ENCODE measurements around the gene SPATS2.
"Not testable (repeated sequence)": the region's sequence is repeated elsewhere in the genome, so short reads cannot be mapped to it uniquely, and the experiment has no call there.

Gene SPATS2

DNA sequence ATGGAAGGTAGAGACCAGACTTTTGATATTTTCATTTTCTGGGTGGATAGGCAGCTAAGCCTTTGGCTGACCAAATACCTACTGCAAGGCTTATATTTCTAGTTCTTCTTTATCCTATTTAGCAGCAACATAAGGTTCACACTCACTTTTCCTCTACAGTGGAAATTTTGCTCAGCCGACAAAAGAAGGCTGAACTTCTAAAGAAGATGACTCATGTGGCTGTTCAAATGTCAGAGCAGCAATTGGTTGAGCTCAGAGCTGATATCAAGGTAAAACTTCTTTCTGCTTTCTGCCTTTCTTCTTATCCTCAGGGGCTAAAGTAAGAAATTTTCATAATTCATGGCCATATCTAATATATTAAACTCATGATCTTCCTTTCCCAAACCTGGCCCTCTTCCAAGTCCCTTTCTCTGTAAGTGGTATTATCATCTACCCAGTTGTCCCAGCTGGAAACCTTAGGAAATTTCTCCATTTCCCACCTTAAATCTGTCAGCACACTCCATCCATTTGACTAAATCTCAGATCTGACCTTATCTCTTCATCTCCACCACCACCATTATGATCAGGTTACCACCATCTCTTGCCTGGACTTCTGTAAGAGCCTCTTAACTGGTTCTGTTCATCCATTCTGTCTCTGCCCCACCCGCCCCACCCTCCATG is 151.8 kb downstream of the SPATS2 start:
- DNase-seq (ENCODE audit: low read depth) = no peak

DNA sequence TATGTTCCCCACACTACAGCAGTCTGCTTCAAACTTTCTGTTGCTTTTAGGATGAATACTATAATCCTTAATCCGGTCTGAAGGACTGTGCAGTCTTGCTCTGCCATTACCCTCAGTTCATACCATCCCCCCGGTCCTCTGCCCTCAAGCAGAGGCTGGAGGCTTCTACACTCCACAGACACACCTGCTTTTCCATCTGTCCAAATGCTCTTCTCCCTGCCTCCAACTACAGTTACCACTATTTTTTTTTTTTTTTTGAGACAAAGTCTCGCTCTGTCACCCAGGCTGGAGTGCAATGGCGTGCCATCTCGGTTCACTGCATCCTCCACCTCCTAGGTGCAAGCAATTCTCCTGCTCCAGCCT is 152.3 kb downstream of the SPATS2 start:
- DNase-seq (ENCODE audit: low read depth) = no peak

DNA sequence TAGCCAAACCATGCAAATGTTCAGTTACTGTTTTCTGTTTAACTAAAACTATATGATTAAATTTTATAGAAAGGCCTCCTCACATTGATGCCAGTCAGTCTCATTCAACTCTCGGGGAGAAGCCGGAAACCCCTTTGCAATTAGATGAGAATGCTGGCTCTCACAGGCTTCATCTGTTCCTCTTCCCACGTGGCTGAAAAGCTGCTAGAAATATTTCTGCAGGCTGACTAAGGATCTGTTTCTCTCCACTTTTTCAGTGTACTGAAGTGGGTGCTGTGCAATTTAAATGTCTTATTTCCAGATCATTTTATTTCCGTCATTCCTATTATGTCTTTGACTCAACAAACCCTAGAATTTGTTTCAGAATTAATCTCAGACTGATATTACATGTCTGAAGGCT is 154.1 kb downstream of the SPATS2 start:
- no peak for DNase-seq (ENCODE audit: low read depth)

DNA sequence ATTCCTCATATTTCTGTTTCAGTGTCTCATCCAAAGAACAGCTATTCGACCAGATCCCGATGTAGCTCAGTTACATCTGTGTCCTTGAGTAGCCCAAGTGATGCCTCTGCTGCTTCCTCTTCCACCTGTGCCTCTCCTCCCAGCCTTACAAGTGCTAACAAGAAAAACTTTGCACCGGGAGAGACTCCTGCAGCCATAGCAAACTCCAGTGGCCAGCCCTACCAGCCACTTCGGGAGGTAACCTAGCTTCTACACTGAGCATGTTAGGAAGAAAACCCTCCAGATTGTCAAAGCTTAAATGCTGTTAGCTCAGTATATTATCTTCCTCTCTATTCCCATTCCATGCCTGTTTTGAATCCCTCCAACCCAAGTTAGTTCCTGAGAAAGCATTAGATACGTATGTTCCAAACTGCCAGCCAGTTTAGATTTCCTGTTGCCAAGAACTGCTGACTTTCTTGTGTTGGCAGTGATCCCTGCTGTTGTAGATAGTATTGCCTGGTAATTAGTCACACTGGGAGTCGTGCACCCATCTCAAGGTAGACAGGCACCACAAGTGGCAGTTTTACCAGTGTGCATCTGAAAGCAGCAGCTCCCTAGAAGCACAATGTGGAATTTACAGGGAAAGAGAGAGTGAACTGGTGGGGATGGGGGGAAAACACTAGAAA is 157.5 kb downstream of the SPATS2 start:
- DNase-seq (ENCODE audit: low read depth) = no peak

DNA sequence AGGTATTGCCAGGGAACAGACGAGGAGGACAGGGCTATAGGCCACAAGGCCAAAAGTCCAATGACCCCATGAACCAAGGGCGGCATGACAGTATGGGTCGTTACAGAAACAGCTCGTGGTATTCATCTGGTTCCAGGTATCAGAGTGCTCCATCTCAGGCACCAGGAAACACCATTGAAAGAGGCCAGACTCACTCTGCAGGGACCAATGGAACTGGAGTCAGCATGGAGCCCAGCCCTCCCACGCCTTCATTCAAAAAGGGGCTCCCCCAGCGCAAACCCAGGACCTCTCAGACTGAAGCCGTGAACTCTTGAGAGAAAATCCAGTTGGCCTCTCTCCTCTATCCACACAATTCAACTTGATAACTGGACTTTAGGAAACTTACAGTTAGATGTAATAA is 158.7 kb downstream of the SPATS2 start:
- DNase-seq (ENCODE audit: low read depth) = no peak

DNA sequence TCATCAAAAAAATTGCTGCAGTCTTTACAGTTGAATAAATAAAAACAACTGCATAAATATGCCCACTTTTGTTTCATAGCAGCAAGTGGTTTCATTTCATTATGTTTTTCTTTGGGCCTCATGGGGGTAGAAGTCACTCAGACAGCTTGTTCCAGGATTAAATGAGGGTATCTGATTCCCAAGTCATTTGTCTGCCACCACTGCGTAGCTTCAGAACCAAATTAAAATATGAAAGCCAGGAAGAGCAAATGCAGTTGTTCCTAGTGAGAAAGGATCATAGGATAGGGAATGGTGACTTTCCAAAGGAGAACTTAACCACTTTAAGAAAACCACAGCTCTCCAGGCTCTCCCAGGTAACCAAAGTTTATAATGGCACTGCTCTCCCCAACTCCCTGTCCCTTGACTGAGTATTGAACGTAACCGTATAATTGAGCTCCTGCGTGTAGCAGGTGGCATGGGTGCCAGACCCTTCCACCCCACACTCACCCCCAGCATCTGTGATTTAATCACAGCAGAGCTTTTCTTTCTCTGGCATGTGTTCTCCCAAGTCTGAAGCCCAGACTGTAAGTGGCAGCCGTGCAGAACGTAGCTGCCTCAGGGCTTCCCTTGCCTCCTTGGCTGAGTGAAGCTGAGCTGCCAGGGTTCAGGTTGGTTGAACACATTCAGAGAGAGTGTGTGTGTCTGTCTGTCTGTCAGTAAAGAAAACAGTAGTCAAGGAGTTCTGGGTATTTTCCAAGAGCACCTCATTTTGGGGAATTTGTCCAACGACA is 160.3 kb downstream of the SPATS2 start:
- DNase-seq (ENCODE audit: low read depth) = no peak

DNA sequence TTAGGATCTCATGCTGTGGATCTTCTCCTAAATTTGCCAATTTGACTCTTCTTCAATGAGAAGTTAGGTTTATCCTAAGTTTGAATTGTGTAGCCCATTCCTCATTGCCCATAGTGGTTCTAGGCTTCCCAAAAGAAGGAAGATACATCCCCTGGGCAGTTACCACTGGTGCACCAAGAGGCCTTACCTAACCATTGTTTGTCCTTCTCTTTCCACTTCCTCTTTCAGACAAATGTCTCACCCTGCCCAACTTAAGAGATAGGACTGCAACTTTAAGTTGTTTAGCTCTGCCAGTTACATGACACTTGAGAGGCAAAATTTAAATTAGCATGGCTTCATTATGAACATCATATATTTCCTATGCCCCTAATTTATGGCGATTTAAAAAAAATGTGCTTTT is 162.2 kb downstream of the SPATS2 start:
- DNase-seq (ENCODE audit: low read depth) = no peak

DNA sequence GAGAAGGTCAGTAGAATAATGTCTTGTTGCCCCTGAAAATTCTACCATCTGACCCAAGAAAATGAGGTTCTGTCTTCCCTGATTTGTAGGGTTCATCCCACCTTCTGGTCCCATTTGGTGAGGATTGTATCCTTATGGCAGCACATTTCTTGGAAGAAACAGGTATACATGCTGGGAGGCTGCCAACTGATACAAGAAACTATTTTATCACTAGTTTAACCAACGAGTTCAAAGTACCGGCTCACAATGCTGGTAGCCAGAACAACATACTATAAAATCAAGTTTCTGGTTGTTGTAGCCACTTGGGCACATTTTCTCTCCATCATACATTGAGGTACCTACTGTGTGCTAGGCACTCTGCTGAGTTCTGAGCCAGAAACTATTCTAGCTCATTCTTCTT is 164.5 kb downstream of the SPATS2 start:
- DNase-seq (ENCODE audit: low read depth) = no peak

DNA sequence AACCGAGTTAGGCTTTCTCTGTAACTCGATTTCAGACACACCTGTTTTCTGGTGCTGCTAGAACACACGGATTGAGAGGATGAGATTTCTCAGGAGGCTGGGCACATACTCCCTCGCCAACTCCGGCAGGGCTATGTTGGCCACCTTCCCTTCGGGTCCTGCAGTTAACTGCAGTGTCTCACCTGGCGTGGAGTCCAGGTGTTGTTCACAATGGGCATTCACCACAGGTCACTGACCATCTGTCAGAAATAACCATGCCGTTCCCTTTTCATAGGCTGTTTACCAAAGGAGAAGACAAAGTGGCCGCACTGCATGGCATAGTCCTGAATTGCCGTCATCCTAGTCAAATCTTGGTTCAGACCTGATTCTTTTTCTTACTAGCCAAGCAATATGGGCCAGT is 166.1 kb downstream of the SPATS2 start:
- DNase-seq (ENCODE audit: low read depth) = no peak

DNA sequence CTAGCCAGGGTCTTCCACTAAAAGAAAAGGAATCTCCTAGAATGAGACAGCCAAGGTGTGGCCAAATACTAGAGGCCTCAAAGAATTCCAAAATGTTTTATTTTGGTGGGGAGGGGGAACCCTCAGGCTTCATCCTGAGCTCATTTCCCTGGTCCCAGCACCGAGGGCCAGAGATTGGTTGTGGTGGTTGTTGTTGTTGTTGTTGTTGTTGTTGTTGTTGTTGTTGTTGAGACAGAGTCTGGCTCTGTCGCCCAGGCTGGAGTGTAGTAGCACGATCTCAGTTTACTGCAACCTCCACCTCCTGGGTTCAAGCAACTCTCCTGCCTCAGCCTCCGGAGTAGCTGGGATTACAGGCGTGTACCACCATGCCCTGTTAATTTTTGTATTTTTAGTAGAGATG is 166.9 kb downstream of the SPATS2 start:
- not testable (repeated sequence) for DNase-seq (ENCODE audit: low read depth)

DNA sequence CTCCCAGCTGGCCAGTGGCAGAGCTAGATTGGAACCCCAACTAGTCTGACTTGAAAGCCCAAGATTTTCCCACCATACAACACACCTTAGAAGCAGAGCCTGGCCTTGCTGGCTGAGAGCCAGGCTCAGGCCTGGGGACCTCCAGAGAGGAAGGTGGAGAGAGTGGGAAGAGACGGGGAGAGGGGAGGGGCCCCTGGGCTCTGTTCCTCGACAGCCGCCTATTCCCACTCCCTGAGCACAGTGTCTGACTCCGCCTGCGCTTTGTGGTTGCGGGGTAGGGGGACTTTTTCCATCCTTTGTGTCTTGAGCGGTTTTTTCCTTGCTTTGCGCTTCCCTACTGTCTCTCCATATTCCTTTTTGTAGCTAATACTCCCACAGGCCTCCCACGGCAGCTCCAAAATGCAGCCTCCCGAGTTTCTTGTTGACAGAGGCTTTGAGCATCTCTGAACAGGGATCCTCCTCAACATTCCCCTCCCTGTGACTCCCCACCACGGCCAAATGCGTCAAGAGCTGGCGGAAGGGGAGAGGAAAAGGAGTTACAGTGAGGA is 167.5 kb downstream of the SPATS2 start:
- DNase-seq (ENCODE audit: low read depth) = no peak

DNA sequence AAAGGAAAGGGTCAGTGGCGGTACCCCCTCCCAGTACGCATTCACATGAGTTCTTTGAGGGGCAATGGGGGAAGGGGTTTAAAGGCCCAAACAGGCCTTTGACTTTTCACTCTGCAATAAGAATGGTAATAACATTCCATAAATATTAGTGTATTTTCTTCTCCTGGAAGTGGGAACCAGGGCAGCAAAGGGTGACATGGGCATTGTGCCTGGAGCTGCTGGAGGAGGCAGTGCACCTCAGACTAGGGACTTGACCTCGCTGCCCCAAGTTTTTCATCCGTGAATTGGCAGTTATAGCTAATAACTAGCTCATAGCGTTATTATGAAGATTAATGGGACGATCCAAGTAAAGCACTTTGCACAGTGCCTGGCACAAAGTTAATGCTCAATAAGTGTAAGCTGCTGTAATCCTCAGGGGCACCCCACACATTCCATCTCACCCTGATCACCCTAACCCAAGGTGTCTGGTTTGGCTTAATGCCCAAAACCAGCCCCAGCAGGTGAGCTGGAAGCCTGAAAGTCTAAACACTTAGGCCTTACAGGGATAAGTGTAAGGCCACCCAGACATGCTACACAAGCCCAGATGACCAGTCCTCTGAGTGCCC is 168.8 kb downstream of the SPATS2 start:
- DNase-seq (ENCODE audit: low read depth) = no peak

DNA sequence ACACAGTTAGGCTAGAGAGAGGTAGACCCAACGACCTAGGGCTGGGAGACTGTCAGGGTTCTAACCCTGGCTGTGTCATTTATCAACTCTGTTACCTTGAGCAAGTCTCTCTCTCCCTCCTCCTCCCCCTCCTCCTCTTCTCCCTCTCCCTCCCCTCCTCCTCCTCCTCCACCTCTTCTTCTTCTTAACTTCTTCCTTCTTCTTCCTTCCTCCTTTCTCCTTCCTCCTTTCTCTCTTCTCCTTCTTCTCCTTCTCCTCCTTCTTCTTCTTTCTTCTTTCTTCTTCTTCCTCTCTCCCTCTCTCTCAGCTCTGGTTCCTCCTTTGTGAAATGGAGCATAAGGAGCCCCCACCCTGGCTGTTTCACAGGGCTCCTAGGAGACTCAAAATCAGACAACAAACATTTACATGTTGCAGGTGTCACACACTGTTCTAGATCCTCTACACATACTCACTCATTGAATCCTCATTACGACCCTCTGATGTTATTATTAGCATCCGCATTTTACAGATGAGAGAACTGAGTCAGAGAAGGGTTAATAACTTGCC is 169.3 kb downstream of the SPATS2 start:
- DNase-seq (ENCODE audit: low read depth) = no peak

DNA sequence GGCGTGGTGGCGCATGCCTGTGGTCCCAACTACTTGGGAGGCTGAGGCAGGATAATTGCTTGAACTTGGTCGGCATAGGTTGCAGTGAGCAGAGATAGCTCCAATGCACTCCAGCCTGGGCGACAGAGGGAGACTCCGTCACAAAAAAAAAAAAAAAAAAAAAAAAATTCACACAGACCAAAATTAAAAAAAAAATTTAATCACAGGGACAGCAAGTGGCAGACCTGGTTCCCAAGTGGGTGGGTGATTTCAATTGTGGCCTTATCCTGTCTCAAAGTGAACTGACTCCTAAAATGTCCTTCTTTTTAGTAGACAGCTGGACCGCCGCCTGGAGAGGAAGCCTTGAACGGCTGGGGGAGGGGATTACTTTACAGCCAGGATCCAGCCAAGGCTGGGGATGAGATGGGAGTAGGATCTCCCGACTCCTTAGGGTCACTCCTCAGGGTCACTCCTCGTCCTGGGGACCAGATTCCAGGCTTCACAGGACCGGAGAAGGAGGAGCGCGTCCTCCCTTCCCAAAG is 170.0 kb downstream of the SPATS2 start:
- no peak for DNase-seq (ENCODE audit: low read depth)

DNA sequence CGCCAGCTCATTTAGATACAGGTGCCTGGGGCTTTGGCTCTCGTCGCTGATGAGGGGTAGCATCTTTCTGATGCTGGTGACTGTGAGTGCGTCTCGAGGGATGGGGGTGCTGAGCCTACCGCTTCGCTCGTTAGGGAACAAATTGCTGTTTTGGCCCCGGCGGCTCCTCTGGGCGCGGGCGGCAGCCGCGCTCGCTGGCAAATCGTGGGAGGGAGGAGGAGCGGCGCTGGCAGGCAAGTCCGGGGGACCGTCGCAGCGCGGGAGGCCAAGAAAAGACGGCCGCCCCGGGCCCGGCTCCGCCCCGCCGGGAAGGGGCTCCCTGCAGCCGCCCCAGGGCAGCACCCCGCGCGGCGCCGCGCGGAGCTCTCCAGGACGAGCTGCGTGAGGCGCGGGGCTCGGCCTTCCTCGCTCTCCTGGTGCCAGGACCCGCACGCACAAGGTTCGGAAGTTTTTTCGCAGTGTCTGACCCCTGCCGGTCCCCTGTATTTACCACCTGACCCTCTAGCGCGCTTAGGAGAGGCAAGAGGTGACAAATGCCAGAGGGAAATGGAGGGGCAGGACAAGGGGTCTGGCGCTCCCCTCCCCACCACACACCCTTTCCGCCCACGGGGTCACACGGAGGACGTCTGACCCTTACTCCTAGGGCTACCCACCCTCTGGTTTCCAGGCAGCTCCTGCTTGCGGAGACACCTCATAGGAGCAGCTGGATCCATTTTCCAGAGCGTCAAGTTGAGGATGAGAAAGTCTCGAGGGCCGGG is 170.7 kb downstream of the SPATS2 start:
- DNase-seq (ENCODE audit: low read depth) = no peak

DNA sequence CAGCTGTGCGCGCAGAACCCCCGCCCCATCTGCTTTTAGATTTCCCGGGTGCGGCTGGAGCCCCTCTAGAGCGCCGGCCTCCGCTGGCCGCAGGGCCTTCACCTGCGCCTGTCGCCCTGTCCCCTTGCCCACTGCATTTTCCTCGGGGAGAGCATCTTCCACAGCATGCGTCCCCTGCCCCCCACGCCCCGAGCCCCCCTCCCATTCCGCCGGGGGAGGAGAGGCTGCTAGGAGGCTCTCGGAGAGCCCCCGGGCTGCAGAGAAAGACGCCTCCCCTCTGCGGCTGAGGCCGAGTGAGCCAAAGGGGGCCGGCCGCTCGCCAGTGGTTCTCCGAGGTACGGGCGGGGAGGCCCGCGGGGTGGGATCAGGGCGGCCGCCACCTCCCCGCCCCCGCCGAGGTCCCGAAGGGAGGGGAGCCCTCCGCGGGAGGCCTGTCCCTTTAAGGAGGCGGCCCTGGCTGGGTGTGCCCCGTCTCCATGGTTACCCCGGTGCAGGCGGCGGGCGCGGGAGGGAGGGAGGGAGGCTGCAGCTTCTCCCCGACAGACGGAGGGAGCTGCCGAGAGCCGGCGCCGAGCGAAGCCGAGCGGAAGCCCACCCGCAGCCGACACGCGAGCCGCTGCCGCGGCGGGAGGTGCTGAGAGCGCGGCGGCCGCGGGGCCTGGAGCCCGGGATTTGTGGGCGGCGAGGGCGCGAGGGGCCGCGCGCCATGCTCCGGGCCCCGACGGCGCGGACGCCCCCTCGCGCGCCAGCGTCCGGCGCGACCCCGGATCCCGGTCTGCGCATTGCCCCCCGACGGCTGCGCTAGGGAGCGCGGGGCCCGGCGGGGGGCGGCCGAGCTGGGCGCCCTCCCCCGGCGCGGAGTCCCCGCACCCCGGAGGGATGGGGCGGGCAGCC is 171.5 kb downstream of the SPATS2 start, which contains the start of gene KCNH3:
Gene KCNH3, plus strand, starts transcription at position 521 of the 894 bp plus-strand sequence. CDS start 387 bp downstream, outside the sequence.
- peak; percentile 77 for DNase-seq (ENCODE audit: low read depth)

DNA sequence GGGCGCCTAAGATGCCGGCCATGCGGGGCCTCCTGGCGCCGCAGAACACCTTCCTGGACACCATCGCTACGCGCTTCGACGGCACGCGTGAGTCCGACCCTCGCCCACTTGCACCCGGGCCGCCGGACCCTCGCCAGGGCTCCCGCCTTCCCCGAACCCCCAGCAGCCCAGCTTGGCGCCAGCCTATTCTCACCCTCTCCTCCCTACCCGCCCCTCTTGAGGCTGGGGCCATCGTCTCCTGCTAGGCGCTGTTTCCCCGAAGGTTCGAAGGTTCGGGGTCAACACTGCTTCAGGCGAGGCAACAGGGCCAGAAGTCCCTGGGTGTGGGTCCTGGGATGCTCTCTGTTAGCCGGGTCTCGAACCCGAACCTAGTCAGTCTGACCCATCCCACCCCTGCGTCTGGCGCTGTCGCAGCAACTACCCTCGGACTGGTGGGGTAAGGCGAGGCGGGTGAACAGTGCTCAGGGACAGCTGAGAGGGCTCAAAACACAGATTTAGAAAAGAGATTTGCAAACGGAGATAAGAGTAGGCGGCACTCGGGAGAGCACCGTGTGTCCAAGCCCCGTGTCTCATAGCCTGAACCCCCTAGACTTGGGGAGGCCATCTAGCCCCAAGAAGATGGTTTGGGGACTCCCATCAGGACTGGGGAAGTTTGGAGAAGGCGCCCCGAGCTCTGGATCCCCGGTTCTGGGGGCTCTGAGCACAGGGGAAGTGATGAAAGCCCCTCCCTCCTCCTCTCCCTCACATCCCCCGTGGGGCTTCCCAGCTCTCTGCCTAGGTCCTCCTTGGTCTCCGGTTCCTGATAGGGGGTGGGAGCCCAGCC is 172.4 kb downstream of the SPATS2 start:
- DNase-seq (ENCODE audit: low read depth) = no peak

DNA sequence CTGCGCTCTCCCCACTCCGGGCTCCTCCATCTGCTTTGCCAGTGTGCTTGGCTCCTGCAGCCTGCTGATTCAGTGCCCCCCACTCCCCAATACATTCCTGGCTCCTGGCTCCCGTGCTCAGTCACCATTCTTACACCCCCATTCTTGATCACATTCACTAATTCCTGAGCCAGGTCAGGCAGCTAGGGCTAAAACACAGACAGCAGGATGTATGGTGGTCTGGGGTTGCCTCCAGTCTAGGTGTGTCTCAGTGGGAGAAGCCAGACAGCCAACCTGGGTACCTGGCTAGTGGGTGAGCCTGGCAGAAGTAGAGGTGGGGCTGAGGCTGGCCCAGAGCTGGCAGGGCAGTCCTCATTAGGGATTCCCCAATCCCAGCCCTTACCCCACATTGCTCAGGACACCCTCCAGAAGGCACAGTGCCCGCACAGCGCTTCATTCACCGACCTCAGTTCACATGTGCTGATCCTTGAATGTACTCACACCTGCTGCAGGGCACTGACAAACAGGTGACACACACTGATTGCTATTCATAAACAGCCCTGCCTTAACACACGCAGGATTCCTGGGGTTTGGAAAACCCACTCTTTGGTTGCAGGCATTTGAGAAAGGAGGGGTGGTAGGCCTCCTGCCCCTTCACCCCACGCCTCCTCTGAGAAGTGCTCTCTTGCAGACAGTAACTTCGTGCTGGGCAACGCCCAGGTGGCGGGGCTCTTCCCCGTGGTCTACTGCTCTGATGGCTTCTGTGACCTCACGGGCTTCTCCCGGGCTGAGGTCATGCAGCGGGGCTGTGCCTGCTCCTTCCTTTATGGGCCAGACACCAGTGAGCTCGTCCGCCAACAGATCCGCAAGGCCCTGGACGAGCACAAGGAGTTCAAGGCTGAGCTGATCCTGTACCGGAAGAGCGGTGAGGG is 173.2 kb downstream of the SPATS2 start:
- no peak for DNase-seq (ENCODE audit: low read depth)
